IPS-20b (cell line): ENCODE measurements around the gene FBXW4.
"Not testable (repeated sequence)": the region's sequence is repeated elsewhere in the genome, so short reads cannot be mapped to it uniquely, and the experiment has no call there.

Source experiments
- H3K27ac ChIP-seq: one replicate; pipeline ENCODE4 v1.5.1; 2013; ENCODE audit warnings: low read length
- H3K27me3 ChIP-seq: 2 replicates; pipeline ENCODE4 v1.6.1; 2013; ENCODE audit warnings: mild to moderate bottlenecking, low read length, inconsistent platforms; ENCODE audit not compliant: insufficient read depth
- H3K36me3 ChIP-seq: 2 replicates; pipeline ENCODE4 v1.6.1; 2013; ENCODE audit warnings: low read depth, mild to moderate bottlenecking, inconsistent platforms, low read length, moderate library complexity; ENCODE audit not compliant: insufficient read depth
- H3K4me1 ChIP-seq: 2 replicates; pipeline ENCODE4 v1.6.1; 2013; ENCODE audit warnings: mild to moderate bottlenecking, control low read depth, inconsistent platforms, low read length, moderate library complexity; ENCODE audit not compliant: insufficient read depth
- H3K4me3 ChIP-seq: 2 replicates; pipeline ENCODE4 v1.5.1; 2013; ENCODE audit warnings: mild to moderate bottlenecking, low read length, inconsistent platforms
- H3K9ac ChIP-seq: 2 replicates; pipeline ENCODE4 v1.6.1; 2013; ENCODE audit warnings: low read depth, mild to moderate bottlenecking, inconsistent platforms, low read length, moderate library complexity
- H3K9me3 ChIP-seq: 2 replicates; pipeline ENCODE4 v1.6.1; 2013; ENCODE audit warnings: mild to moderate bottlenecking, low read depth, low read length, inconsistent platforms; ENCODE audit not compliant: insufficient read depth

Gene FBXW4

GRCh38 chr10:101651336-101651735 is 43.6 kb downstream of the FBXW4 start:
- Histone ChIP-seq H3K36me3 (0 out of 2 replicates have a peak, but pooled peaks cover 4% of the 10 kb centered on the region), H3K9me3 (no peaks in the 10 kb centered on the region)

GRCh38 chr10:101650863-101651262 is 44.1 kb downstream of the FBXW4 start:
- H3K27ac ChIP-seq = no peak overlapping the region
- H3K36me3 ChIP-seq = 0 out of 2 replicates have a peak, but pooled peaks cover 4% of the 10 kb centered on the region
- no peaks in the 10 kb centered on the region for H3K27me3 ChIP-seq

More at GRCh38 chr10:101651336-101651735, 43.6 kb downstream of the FBXW4 start:
- H3K9ac ChIP-seq = no peak overlapping the region
- H3K4me1 ChIP-seq = peaks cover 11% of the 10 kb centered on the region; the same call in 1 of the 2 replicates
- H3K4me3 ChIP-seq = no peak overlapping the region
- H3K27ac ChIP-seq = no peak overlapping the region
- H3K27me3 ChIP-seq = no peaks in the 10 kb centered on the region

GRCh38 chr10:101649525-101650085 is 45.4 kb downstream of the FBXW4 start:
- H3K36me3 ChIP-seq = 0 out of 2 replicates have a peak, but pooled peaks cover 4% of the 10 kb centered on the region
- no peaks in the 10 kb centered on the region for H3K9me3 ChIP-seq
- H3K27ac ChIP-seq = no peak overlapping the region
- no peak overlapping the region for H3K9ac ChIP-seq
- no peaks in the 10 kb centered on the region for H3K27me3 ChIP-seq
- peaks cover 19% of the 10 kb centered on the region for H3K4me1 ChIP-seq
- no peak overlapping the region for H3K4me3 ChIP-seq

More at GRCh38 chr10:101650863-101651262, 44.1 kb downstream of the FBXW4 start:
- no peak overlapping the region for H3K4me3 ChIP-seq
- peaks cover 11% of the 10 kb centered on the region; the same call in 1 of the 2 replicates for H3K4me1 ChIP-seq
- no peak overlapping the region for H3K9ac ChIP-seq
- no peaks in the 10 kb centered on the region for H3K9me3 ChIP-seq

DNA sequence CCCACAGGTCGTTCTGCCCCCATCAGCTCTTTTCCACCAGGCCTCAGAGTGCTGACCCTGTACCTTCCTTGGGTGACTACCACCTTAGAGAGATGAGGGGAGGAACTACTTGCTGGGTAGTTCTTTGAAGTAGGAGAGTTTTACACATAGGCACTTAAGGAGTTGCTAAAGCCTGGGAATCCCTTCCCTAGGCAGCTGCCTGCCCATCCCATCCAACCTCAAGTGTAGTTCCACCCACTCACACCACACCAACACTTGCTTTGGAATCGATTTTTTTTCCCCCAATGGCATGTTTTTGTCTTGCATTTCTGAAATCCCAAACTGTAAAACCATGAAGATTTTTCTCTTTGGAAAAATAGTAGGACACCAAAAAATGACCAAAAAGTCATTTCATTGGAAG is 47.7 kb downstream of the FBXW4 start:
- Histone ChIP-seq H3K9ac (no peak overlapping the region), H3K4me3 (no peak overlapping the region), H3K36me3 (0 out of 2 replicates have a peak, but pooled peaks cover 4% of the 10 kb centered on the region), H3K4me1 (peaks cover 38% of the 10 kb centered on the region), H3K27ac (no peak overlapping the region), H3K27me3 (no peaks in the 10 kb centered on the region), H3K9me3 (no peaks in the 10 kb centered on the region)

DNA sequence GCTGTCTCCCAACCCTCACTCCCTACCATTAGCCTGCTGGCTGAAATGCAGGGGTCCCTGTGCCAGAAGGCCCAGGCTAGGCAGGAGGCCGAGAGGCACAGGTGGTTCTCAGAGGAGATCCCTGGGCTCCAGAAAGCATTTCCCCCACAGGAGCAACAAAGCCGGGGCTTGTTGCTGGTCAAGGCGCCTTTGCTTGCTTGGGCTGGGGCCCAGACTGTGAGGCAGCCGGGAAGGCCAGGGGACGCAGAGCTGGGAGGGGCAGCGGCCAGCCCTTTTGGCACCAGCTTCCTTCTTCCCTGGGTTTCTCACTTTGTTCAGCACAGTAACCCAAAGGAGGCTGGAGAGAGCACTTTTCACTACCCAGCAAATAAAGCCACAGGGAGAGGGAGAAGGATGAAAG is 48.6 kb downstream of the FBXW4 start:
- H3K4me1 ChIP-seq = peaks cover 33% of the 10 kb centered on the region
- H3K36me3 ChIP-seq = 0 out of 2 replicates have a peak, but pooled peaks cover 4% of the 10 kb centered on the region
- no peak overlapping the region for H3K27ac ChIP-seq
- H3K4me3 ChIP-seq = no peak overlapping the region
- H3K9ac ChIP-seq = no peak overlapping the region
- H3K9me3 ChIP-seq = no peaks in the 10 kb centered on the region
- H3K27me3 ChIP-seq = no peaks in the 10 kb centered on the region

DNA sequence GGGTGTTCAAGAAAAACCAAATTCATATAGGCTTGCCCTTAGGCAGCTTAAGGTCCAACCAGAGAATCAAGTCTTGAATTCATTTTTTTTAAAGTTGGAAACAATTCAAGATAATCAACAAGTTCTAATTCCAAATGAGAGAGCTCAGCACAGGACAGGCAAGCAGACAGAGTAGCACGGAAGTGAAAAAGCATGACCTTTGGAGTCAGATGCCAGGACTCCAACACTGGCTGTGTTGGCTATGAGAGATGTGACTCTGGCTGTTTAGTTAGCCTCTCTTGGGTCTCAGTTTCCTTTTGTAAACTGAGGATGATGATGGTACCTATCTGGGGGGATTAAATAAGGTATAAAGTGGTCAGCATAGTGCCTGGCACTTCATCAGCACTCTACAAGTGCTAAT is 49.3 kb downstream of the FBXW4 start:
- Histone ChIP-seq H3K4me3 (no peak overlapping the region), H3K27ac (no peak overlapping the region), H3K4me1 (peaks cover 27% of the 10 kb centered on the region), H3K36me3 (0 out of 2 replicates have a peak, but pooled peaks cover 4% of the 10 kb centered on the region), H3K9ac (no peak overlapping the region), H3K9me3 (no peaks in the 10 kb centered on the region), H3K27me3 (no peaks in the 10 kb centered on the region)

GRCh38 chr10:101644002-101644401 is 51.0 kb downstream of the FBXW4 start:
- Histone ChIP-seq H3K27me3 (no peaks in the 10 kb centered on the region), H3K27ac (peak overlapping the region; percentile 86), H3K36me3 (0 out of 2 replicates have a peak, but pooled peaks cover 4% of the 10 kb centered on the region), H3K9me3 (no peaks in the 10 kb centered on the region), H3K9ac (peak overlapping the region; percentile 45; the same call in 1 of the 2 replicates), H3K4me3 (peak overlapping the region; percentile 17; the same call in 1 of the 2 replicates), H3K4me1 (peaks cover 26% of the 10 kb centered on the region)

GRCh38 chr10:101643546-101643945 is 51.4 kb downstream of the FBXW4 start:
- Histone ChIP-seq H3K27me3 (no peaks in the 10 kb centered on the region), H3K4me3 (peak overlapping the region; percentile 17; the same call in 1 of the 2 replicates), H3K27ac (peak overlapping the region; percentile 13), H3K36me3 (0 out of 2 replicates have a peak, but pooled peaks cover 4% of the 10 kb centered on the region), H3K9me3 (no peaks in the 10 kb centered on the region), H3K4me1 (peaks cover 26% of the 10 kb centered on the region), H3K9ac (peak overlapping the region; percentile 2; the same call in 1 of the 2 replicates)

GRCh38 chr10:101639141-101639900 is 55.6 kb downstream of the FBXW4 start:
- peaks cover 9% of the 10 kb centered on the region; the same call in 1 of the 2 replicates for H3K9me3 ChIP-seq
- H3K36me3 ChIP-seq = peaks cover 7% of the 10 kb centered on the region; the same call in 1 of the 2 replicates
- H3K9ac ChIP-seq = no peak overlapping the region
- peaks cover 16% of the 10 kb centered on the region for H3K4me1 ChIP-seq
- no peak overlapping the region for H3K4me3 ChIP-seq
- no peak overlapping the region for H3K27ac ChIP-seq
- no peaks in the 10 kb centered on the region for H3K27me3 ChIP-seq

DNA sequence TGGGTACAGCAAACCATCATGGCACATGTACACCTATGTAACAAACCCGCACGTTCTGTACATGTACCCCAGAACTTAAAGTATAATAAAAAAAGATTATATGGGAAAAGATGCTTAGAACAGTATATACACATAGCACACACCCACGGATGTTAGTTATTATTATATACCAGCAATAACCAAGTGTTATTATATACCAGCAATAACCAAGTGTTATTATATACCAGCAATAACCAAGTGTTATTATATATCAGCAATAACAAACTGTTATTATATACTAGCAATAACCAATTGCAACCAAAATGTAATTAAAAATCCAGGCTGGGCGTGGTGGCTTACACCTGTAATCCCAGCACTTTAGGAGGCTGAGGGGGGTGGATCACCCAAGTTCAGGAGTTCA is 61.5 kb downstream of the FBXW4 start:
- H3K4me3 ChIP-seq, H3K27me3 ChIP-seq, H3K9ac ChIP-seq, H3K27ac ChIP-seq, H3K4me1 ChIP-seq, H3K36me3 ChIP-seq, H3K9me3 ChIP-seq: not testable (repeated sequence)

DNA sequence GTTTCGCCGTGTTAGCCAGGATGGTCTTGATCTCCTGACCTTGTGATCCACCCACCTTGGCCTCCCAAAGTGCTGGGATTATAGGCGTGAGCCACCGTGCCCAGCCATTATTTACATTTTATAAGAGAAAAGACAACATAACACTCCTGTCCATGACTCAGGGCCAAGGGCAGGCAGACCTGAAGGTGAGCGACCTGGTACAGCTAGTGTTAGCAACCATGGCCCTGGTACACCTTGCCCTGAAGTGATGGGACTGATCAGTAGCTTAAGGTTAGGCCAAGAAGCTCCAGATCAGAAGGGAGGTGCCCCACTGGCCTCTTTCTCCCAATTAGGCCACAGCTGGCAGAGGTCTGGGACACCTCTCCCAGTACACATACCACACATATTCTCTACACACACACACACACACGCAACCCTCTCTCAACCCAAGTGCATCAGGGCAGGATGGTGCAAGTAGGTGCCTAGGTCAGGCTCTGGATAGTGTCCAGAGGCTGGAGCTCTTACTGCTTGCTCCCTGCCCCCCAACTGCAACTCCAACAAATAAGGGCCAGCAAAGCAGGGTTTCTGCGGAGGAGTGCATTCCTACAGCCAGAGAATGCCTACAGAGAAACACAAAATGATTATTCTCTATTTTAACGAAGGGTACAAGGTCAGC is 63.0 kb downstream of the FBXW4 start:
- H3K4me1 ChIP-seq = no peaks in the 10 kb centered on the region
- H3K9me3 ChIP-seq = peaks cover 9% of the 10 kb centered on the region; the same call in 1 of the 2 replicates
- H3K9ac ChIP-seq = no peak overlapping the region
- H3K4me3 ChIP-seq = no peak overlapping the region
- no peaks in the 10 kb centered on the region for H3K36me3 ChIP-seq
- no peak overlapping the region for H3K27ac ChIP-seq
- no peaks in the 10 kb centered on the region for H3K27me3 ChIP-seq
